AG09309 (cell line): ENCODE measurements around the gene TTC9B.
A peak's percentile ranks its signal among the peaks of the same experiment; 100 is the strongest.

Source experiments
- DNase-seq: peaks from one replicate; pipeline ENCODE4 v3.0.0-alpha.2; 2010; ENCODE audit warnings: low read depth
- H3K4me3 ChIP-seq: 2 replicates; pipeline ENCODE4 v1.5.1; 2011; ENCODE audit warnings: mild to moderate bottlenecking, low read depth, low read length, moderate library complexity; ENCODE audit not compliant: control insufficient read depth
- TF ChIP-seq, protein P1 (sequence below): IDR thresholded peaks from 2 replicates; pipeline ENCODE4 v1.5.1; 2011; ENCODE audit warnings: mild to moderate bottlenecking, low read depth, low read length, inconsistent platforms; ENCODE audit not compliant: insufficient read depth, control insufficient read depth; ENCODE audit errors: missing control alignments

TTC9B gene

DNA sequence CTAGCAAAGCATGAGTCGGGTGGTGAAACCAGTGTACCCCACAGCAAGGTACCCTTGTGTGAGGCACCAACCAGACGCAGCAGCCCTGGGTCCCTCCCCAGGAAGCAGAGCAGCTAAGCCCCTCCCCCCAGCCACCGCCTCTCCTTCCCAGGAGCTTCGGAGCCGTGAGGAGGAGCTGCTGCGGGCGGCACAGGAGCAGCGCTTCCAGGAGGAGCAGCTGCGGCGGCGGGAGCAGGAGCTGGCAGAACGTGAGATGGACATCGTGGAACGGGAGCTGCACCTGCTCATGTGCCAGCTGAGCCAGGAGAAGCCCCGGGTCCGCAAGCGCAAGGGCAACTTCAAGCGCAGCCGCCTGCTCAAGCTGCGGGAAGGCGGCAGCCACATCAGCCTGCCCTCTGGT lies 12.4 kb downstream of the TTC9B start:
- no peak for DNase-seq
- no peak overlapping the region for H3K4me3 ChIP-seq
- TF ChIP-seq, protein P1, sequence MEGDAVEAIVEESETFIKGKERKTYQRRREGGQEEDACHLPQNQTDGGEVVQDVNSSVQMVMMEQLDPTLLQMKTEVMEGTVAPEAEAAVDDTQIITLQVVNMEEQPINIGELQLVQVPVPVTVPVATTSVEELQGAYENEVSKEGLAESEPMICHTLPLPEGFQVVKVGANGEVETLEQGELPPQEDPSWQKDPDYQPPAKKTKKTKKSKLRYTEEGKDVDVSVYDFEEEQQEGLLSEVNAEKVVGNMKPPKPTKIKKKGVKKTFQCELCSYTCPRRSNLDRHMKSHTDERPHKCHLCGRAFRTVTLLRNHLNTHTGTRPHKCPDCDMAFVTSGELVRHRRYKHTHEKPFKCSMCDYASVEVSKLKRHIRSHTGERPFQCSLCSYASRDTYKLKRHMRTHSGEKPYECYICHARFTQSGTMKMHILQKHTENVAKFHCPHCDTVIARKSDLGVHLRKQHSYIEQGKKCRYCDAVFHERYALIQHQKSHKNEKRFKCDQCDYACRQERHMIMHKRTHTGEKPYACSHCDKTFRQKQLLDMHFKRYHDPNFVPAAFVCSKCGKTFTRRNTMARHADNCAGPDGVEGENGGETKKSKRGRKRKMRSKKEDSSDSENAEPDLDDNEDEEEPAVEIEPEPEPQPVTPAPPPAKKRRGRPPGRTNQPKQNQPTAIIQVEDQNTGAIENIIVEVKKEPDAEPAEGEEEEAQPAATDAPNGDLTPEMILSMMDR = no peak

DNA sequence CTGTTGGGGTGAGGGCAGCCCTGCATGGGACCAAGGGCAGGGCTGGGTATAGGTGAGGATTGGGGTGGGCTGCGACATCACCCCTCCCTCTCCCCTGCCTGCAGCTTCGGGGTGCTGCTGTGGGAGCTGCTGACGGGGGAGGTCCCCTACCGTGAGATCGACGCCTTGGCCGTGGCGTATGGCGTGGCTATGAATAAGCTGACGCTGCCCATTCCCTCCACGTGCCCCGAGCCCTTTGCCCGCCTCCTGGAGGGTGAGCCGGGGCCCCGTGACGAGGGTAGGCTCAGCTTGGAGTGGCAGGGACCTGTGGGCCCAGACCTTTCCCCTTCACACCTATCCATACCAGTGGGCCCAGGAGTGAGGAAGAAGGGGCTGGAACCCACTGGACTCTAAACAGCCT lies 13.8 kb downstream of the TTC9B start:
- TF ChIP-seq, protein P1 = no peak
- no peak overlapping the region for H3K4me3 ChIP-seq
- DNase-seq = no peak

DNA sequence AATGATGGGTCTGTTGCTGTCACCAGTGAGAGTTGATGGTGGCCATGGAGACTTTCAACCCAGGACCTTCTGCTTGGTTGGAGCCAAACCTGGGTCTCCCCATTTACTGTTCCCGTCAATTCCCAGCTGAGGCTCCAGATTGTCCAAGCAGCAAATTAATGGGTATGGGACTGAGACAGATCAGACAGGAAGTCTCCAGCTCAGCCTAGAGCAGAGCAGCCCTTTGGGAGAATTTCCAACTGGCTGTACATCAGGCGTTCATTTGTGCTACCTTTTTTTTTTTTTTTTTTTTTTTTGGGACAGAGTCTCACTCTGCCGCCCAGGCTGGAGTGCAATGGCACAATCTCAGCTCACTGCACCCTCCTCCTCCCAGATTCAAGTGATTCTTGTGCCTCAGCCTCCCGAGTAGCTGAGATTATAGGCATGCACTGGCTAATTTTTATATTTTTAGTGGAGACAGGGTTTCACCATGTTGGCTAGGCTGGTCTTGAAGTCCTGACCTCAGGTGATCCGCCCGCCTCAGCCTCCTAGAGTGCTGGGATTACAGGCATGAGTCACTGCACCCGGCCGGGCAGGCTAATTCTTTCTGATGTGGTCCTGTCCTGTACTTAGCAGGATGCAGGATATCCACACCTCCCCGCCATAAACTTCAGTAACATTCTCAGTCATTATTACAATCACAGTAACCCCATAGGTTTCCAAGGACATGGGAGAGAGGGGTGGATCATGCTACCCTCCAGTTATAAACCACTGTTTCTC lies 17.7 kb downstream of the TTC9B start:
- no peak for DNase-seq
- TF ChIP-seq, protein P1 = no peak
- H3K4me3 ChIP-seq = no peak overlapping the region

DNA sequence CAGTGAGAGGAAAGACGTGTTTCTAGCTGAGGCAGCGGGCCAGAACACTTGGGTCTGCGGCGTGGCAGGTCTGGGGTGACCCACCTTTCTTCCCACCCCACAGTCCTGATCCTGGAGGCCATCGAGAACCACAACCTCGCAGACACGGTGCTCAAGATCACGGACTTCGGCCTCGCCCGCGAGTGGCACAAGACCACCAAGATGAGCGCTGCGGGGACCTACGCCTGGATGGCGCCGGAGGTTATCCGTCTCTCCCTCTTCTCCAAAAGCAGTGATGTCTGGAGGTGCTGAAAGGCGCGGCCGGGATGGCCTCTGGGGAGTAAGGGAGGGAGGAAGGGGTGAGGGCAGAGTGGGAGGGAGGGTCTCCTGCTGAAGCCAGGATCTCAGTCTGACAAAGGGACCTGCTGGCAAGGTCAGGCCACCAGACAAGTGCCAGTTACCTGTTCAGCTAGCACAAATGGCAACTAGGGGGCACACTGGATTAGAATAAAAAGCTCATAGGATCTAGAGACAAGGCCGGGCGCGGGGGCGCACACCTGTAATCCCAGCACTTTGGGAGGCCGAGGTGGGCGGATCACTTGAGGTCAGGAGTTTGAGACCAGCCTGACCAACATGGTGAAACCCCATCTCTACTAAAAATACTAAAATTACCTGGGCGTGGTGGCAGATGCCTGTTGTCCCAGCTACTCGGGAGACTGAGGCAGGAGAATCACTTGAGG lies 19.8 kb downstream of the TTC9B start:
- TF ChIP-seq, protein P1 = no peak
- no peak for DNase-seq

DNA sequence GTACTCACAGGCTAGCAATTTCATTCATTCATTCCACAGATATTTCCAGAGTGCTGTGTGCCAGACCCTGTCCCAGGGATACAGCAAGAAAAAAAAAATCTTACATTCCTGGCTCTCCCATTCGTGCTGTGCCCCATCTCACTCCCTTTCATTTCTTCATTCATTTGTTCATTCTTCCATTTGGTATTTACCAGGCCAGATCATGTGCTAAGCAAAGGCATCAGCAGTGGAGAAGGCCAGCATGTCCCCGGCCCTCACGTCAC lies 24.7 kb downstream of the TTC9B start:
- no peak for DNase-seq
- H3K4me3 ChIP-seq = no peak overlapping the region
- TF ChIP-seq, protein P1 = no peak

More for the DNA sequence above, 19.8 kb downstream of the TTC9B start:
- no peak overlapping the region for H3K4me3 ChIP-seq

DNA sequence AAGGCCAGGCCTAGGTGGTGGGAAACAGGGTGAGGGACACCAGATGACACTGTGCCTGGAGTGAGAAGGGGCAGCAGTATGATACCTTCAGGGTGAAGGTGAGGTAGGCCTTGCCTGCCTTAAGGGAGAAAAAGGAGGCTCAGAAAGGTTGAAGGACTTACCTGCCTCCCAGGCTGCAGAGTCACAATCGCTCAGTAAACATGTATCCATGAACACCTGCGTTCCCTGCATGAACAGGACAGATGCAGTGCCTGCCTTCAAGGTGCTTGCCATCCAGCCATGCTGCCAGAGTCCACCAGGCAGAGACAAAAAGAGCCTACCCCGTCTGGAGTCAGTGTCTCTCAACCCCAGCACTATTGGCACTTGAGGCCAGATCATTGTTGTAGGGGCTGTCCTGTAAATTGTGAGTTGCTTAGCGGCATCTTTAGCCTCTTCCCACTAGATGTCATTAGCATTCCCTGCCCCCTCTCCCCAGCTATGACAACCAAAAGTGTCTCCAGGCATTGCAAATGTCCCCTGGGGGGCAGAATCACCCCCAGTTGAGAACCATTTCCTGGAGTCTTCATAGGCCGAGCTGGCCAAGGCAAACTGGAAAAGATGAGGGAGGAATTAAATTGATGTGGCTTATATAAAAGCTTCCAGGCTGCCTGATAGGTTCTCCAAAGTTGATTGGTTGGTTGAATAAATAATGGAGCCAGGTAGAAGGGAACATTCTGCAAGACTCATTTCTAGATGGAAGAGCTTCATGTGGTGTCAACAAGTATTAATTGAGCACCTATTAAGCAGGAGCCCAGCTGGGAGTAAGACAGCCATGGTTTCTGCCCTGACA lies 25.2 kb downstream of the TTC9B start:
- TF ChIP-seq, protein P1 = no peak
- H3K4me3 ChIP-seq = peak overlapping the region; percentile 81; the same call in 1 of the 2 replicates
- no peak for DNase-seq
